Measurements from ENCODE around the gene SURF1.

GRCh38 chr9:133332381-133332730 lies 23.9 kb downstream of the SURF1 start:
- no peak for TF ChIP-seq EP300 (IDR thresholded peaks at IDR 0.05)
- TF ChIP-seq POLR2A (IDR thresholded peaks at IDR 0.05), result no peak

All from tibial nerve (tissue), 3 donors.